LNCAP (cell line): Measurements from ENCODE around the gene KCTD3.

Experiments used
- CTCF ChIP-seq: fragments of 450-650 bp; IDR thresholded peaks from 2 replicates; pipeline ENCODE4 v1.5.1; 2017; ENCODE audit warnings: mild to moderate bottlenecking

KCTD3 gene

GRCh38 chr1:215637041-215637573 is 70.0 kb downstream of the KCTD3 start:
- no peak for TF ChIP-seq CTCF

- TF ChIP-seq CTCF, result no peak
These were observed 73.5 kb downstream of the KCTD3 start for GRCh38 chr1:215640429-215641148.

- TF ChIP-seq CTCF, result no peak
These were observed 76.7 kb downstream of the KCTD3 start for GRCh38 chr1:215643592-215644321.

- TF ChIP-seq CTCF, result no peak
These were observed 78.1 kb downstream of the KCTD3 start for GRCh38 chr1:215645182-215645581.

- no peak for TF ChIP-seq CTCF
These were observed 78.8 kb downstream of the KCTD3 start for GRCh38 chr1:215645861-215646260.

GRCh38 chr1:215647738-215648137 is 80.6 kb downstream of the KCTD3 start:
- no peak for TF ChIP-seq CTCF

GRCh38 chr1:215648957-215649356 is 81.9 kb downstream of the KCTD3 start:
- no peak for TF ChIP-seq CTCF
